ENCODE measurements around the gene GRK4.
"Not testable (repeated sequence)": the region's sequence is repeated elsewhere in the genome, so short reads cannot be mapped to it uniquely, and the experiment has no call there.

Gene GRK4

DNA sequence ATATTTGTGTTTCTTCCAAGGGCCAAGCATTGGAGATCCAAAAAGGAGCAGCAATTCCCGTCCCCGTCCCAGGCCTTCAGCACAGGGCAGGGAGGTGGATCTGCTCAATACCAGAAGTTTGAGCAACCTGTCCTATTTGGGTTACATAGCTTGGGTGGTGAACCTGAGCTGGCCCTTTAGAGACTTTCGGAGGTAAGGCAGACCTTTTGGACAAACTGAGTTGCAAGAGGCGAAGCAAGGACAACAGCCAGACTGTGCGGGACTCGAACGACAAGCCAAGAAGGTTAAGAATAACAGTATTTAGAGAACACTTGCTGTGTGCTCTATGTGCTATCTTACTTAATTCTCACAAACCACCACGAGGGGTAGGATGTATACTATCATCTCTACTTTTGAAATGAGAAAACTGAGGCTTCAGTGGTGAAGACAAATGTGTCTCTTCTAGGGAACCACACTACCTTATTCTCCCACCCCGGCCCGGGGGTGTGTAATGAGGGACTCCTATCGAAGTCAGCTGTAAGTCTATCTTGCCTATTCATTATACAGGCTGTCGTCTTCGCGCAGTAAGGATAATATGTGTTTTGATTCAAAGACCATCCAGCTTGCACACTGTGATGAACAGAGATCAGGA lies 1.4 kb upstream of the GRK4 start:
- DNase-seq (ENCODE audit: low spot score), result peak; percentile 85

DNA sequence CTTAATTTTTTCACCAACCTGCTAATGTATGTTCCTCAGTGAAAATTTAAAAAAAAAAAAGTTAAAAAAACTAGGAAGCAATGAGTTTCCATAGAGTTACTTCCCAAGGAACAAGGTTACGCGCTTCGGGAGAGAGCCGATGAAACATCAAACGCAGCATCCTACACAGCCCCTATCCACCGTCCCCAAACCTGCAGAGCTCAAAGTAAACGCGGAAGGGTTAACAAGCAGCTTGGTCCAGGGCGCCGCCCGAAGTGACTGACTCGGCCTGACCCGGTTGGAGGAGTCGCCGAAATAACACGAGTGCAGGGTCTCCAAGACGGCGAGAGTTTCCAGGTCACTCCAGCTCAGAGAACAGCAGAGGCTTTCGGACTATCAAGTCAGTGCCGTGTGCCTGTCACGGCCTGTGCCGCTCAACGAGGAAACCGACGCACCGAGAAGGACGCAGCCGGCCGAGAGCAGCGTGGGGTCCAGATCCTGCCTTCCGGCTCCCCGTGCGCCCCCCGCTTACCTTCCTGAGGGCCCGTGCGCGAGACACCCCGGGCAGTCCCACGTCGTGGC lies 677 bp upstream of the GRK4 start:
- peak; percentile 84 for DNase-seq (ENCODE audit: low spot score)

DNA sequence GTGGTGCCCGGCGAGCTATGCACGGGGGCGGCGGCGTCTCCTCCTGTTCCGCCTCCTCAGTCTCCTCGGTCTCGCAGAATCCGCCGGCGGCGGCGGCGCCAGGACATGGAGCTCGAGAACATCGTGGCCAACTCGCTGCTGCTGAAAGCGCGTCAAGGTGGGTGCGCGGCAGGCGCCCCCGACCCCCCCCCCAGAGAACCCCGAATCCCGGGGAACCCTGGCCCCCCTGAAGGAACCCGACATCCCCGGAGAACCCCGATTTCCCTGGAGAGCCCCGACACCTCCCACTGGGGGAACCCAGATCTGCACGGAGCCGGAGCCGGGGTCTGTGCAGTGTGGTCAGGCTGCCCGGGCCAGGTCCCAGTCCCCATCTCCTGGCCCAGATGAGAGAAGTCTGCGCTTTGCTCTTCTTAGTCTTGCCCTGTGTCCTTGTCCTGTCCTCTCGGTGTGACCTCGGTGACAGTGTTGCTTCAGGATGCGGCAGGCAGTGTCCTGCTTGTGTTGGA lies 648 bp downstream of the GRK4 start:
- peak; percentile 26 for DNase-seq (ENCODE audit: low spot score)

DNA sequence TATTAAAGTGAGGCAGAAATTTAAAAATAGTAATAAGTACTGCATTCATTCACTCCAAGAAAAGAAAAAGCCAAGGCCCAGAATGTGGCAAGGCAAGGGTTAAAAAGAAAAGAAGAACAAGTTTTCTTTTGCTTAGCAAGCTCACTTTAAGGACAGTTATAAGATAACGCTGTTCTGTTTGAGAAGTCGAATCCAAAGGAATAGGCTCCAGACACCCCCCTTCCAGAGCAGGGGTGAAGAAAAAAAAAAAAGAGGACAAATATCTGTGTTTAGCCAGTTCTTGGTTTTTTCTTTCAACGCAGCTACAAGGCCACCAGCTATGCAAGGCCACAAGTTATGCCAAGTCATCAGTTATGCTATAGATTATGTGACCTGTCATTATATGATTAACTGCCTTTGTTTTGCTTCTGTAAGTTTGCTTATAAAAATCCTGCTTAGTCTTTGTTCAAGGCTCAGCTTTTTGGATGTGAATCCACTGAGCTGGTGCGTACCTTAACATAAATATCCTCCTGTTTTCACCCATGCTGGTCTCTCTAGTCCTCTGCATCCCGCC lies 1.4 kb downstream of the GRK4 start:
- DNase-seq (ENCODE audit: low spot score), result peak; percentile 21

DNA sequence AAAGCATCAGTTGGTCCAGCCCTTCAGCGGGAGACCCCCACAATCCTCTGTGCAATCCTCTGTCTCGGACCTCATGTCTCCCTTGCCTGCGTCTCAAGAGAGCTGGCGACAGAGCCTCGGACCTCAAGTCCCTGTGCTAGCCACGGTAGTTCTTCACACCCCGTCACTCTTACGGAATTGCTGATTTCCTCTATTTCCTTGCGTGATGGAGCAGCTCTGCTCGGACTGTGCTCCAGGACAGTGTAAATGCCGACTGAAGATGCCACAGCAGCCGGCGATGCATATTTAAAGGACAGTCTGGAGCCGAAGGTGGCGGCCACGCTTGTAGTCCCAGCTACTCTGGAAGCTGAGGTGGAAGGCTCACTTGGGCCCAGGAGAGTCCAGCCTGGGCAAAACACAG lies 1.9 kb downstream of the GRK4 start:
- DNase-seq (ENCODE audit: low spot score), result no peak

DNA sequence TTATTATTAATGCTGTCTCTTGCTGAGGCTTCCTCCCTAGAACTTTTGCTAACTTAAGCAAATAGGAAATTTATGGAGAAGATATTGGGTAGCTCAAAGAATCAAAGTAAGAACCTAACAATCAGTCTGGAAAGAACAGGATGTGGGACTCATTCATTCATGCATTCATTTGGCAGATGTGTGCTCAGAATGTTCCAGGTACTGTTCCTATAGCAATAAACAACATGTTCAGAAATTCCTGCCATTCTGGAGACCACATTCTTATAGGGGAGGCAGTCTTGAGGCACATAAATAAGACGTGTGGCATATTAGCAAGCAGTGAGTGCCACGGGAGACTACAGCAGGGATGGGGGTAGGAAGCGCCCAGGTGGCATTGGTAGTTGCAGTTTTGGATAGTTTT lies 5.0 kb downstream of the GRK4 start:
- no peak for DNase-seq (ENCODE audit: low spot score)

DNA sequence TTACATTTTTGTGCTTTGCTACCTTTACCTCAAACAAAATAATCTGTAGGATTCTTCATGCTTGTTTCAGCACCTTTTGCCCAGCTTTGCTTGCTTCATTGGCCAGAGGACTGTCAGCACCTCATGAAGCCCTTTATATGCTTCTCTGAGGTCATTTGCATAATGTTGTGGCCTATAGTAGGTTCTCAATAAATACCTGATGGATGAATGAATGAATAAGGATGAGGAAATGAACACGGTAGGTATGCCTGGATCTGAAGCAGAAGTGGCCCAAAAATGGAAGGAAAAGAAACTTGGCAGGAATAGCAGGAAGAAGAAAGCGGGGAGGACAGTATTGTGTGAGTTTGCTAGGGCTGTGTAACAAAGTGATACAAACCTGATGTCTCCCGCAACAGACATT lies 7.9 kb downstream of the GRK4 start:
- no peak for DNase-seq (ENCODE audit: low spot score)

DNA sequence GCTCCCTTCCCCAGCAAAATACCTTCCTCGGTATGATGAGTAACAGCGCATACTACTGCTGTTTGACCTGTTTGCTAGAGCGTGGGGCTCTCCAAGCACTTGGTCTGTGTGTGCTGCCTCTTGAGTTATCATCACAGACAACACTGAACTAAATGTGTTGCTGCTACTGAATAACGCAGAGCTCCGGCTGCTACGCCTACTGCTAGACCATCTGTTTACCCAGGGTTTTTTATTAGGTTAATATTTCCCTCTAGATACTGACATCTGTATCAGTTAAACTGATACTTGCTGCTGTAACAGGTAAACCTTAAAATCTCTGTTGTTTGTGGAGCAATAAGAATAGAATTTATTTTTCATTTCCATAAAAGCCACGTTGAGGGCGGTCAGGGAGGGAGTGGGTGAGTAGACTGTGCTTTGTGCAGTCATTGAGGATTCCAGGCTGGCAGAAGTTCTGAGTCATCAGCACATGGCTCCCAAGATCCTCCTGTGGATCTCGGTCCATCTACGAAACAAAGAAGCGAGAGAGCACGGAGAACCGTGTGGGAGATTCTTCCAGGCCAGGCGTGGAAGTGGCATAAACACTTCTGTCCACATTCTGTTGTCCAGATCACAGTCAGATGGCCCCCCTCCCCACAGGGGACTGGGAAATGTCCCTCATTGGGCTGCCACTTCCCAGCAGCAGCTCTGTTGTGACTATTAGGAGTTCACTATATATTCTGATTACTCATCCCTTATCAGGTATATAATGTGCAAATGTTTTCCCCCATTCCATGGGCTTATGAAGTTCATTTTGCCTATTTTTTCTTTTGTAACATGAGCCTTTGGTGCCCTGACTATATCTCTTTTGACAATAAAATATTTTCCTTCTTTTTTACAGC lies 14.1 kb downstream of the GRK4 start:
- no peak for DNase-seq (ENCODE audit: low spot score)

DNA sequence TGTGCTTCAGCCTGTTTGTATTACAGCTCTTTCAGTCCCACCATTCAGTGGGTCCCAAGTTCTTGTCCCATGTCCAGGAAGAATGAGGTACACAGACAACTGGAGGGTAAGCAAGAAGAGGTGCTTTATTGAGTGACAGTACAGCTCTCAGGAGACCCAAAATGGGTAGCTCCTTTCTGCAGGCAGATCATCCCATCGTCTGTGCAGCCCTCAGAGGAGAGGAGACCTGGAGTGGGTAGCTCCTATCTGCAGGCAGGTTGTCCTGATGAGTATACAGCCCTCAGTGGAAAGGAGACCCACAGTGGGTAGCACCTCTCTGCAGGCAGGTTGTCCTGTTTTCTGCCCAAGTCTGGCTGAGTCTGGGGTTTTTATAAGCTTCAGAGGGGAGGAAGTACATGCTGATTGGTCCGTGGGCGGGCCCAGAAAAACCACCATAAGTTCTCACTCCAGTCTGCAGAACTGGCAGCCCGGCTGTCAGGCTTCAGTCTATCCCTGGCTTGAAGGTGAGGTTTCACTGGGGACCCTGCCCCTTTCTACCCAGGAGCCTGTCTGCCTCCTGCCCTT lies 18.0 kb downstream of the GRK4 start:
- peak; percentile 18 for DNase-seq (ENCODE audit: low spot score)

DNA sequence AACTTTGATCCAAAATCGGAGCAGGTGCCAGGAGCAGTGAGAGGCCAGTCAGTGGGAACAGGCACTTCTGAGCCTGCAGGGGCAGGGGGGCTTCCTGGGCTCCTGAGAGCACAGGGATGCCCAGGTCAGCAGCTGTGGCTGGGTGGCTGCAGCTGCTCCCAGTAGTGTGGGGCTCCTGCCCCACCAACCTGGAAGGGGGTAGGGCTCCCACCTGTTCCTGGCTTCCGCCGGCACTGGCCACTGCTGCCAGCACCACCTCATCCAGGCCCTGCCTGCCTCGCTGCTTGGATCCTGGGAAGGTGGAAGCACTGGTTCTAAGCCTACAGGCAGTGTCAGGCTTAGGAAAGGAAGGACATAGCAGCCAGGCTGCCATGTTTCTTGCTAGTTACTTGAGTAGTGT lies 18.6 kb downstream of the GRK4 start:
- no peak for DNase-seq (ENCODE audit: low spot score)

DNA sequence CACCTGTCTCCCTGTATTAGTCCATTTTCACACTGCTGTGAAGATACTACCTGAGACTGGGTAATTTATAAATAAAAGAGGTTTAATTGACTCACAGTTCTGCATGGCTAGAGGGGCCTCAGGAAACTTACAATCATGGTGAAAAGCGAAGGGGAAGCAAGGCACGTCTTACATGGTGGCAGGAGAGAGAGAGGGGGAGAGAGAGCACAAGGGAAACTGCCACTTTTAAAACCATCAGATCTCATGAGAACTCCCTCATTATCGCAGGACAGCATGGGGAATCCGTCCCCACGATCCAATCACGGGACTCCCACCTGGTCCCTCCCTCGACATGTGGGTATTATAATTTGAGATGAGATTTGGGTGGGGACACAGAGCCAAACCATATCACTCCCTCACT lies 20.3 kb downstream of the GRK4 start:
- DNase-seq (ENCODE audit: low spot score), result not testable (repeated sequence)

DNA sequence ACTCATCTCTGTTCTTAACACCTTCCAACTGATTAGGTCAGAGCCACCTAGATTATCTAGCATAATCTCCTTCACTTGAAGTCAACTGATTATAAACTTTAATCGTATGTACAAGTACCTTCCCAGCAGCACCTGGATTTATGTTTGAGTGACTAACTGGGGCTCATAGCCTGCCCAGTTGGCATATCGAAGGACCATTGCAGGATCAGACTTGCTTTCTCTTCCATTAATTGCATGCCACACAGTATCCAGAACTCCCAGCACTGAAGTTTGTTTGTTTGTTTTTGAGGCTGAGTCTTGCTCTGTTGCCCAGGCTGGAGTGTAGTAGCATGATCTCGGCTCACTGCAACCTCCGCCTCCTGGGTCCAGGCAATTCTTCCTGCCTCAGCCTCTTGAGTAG lies 27.9 kb downstream of the GRK4 start:
- no peak for DNase-seq (ENCODE audit: low spot score)

DNA sequence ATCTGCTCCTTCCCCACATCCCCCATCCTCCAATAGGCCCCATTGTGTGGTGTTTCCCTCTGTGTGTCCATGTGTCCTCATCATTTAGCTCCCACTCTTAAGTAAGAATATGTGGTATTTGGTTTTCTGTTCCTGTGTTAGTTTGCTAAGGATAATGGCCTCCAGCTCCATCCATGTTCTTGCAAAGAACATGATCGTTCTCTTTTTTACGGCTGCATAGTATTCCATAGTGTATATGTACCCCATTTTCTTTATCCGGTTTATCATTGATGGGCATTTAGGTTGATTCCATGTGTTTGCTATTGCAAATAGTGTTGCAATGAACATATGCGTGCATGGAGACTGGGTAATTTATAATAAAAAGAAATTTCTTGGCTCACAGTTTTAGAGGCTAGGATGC lies 31.5 kb downstream of the GRK4 start:
- DNase-seq (ENCODE audit: low spot score), result no peak

DNA sequence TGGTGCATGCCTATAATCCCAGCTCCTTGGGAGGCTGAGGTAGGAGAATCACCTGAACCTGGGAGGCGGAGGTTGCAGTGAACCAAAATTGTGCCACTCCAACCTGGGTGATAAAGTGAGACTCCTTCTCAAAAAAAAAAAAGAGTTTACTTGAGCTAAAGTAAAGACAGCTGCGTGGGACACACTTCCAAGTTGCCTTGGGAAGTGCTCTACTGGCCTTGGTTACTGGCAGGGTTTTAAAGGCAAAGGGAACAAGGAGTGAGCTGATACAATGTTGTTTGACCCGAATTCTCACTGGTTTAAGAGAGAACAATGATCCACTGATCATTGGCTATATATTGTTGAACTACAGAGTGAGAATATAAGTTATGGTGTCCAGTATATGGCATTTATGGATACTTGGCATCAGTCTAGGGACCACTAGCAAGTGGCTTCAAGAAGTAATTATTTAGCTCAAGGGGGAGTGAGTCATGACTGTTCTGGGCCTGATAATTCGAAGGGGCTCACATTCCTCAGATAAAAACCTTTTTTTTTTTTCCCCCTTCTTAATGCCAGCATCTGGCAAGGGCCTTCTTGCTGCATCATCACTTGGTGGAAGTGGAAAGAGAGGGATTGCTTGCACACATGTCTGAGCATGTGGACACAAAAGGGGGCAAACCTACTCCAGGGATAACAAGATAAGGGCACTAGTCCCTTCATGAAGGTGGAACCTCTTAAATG lies 32.3 kb downstream of the GRK4 start:
- DNase-seq (ENCODE audit: low spot score), result no peak

DNA sequence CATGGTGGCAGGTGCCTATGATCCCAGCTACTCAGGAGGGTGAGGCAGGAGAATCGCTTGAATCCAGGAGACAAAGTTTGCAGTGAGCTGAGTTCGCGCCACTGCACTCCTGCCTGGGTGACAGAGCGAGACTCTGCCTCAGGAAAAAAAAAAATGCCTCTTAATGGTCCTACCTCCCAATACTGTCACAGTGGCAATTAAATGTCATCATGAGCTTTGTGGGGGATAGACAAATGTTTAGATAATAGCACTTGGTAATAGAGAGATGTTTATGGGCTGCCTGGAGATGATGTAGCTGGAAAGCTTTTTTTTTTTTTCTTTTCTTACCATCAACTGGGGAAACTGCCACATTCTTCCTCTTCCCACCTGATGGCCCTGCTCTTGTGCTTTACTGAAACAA lies 33.0 kb downstream of the GRK4 start:
- DNase-seq (ENCODE audit: low spot score), result no peak

DNA sequence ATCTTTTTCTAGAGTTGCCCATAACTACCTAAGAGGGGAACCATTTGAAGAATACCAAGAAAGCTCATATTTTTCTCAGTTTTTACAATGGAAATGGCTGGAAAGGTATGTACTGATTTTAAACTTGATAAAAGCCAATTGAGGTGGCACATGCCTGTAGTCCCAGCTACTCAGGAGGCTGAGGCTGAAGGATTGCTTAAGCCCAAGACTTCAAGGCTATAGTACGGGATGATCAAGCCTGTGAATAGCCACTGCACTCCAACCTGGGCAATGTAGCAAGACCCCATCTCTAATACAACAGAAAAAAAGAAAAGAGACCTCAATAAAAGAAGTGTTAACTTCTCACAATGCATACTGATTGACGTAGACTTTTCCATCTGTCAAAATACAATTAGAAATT lies 44.4 kb downstream of the GRK4 start:
- no peak for DNase-seq (ENCODE audit: low spot score)

DNA sequence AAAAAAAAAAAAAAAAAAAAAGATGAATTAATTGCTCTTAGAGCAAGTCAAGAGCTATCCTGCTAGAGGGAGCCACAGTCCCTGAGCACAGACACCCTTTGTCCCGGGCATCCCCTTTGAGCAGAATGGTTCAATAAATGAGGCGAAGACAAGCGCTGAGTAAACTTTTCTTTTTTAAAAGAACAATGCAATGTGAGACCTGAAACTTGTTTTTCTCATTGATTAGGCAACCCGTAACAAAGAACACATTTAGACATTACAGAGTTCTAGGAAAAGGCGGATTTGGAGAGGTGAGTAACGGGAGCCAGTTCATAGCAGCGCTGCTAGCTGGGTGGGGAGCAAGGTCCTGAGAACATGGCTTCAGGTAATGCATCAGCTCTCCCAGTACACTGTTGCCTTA lies 46.1 kb downstream of the GRK4 start:
- DNase-seq (ENCODE audit: low spot score), result peak; percentile 37

DNA sequence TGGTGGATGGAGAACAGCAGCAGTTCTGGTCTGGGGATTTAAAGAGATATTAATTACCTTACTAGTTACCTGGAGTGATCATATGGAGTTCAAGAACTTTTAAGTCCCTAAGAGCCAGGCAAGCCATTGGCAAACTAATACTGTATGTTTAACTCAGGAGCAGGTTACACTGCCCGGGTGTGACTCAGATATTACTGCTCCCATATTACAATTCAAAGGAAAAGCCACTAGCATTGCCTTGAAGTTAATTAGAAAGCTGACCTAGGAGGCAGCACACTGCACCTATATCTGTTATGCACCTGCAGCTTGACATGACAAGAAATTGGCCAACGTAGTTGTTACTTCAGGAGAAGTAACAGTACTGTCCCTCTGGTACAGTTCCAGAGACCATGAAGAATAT lies 47.2 kb downstream of the GRK4 start:
- DNase-seq (ENCODE audit: low spot score), result no peak

DNA sequence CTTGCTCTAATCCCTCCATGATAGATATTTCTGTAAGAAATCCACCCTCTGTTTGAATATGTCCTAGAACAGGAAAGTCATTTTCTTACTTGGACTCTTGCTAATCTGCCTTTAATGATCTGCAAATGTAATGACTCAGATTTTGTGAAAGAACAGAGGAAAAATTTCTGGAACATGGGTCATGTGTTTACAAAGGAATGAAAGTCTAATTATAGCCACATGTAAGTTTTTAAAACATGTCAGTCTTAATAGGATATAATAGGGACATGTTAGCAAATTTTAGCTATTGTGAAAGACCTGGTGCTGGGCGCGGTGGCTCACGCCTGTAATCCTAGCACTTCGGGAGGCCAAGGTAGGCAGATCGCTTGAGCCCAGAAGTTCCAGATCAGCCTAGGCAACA lies 47.6 kb downstream of the GRK4 start:
- DNase-seq (ENCODE audit: low spot score), result no peak

DNA sequence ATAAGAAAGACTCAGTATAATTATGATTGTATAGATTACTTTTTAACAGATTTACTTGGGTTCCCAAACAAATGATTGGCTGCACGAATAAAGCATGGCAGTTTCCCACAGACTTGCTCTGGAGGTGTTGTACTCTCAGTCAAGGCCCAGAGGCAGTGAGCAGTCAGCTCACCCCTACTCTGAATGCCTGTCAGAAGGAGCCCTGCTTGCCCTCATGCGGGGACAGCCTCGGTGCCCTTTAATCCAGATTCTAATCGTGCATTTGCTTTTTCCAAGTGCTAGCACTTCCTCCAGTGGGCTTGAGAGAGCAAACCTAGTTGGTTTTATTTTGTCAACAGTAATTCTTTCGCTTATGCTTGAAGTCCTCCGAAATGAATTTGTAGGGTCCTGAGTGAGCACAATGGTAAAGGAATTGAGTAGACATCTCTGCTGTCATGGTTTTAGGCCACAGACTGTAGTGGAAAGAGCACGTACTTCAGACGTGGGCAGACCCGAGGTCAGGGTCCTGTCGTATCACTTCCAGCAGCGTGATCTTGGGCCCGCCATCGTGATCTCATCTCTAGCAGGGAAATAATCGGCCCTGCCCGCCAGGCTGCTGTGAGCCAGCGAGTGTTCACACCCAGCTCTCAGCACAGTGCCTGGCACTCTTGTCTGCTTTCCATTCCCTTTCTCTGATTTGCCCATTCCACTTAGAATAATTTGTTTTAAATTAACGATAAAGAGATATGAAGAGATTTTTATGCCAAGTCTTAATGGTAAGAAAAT lies 48.3 kb downstream of the GRK4 start:
- DNase-seq (ENCODE audit: low spot score), result no peak

DNA sequence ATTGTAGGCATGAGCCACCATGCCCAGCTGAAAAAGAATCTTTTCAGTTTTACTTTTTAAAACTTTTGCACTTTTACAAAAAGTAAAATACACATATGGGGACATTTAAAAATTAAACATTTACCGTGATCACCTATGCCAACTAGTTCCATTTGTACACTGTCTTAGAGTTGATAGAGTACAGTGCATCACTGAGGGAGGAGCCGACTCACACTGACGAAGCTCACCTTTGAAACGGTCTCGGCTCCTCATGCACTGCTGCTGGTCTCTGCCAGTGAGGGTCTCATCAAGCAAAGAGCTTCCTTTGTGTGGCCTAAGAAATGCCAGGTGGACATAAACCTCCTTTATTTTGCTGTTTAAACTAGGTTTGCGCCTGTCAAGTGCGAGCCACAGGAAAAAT lies 50.0 kb downstream of the GRK4 start:
- no peak for DNase-seq (ENCODE audit: low spot score)

All from NAMALWA (cell line).